ENCODE results near the gene BDH1.

The BDH1 gene

DNA sequence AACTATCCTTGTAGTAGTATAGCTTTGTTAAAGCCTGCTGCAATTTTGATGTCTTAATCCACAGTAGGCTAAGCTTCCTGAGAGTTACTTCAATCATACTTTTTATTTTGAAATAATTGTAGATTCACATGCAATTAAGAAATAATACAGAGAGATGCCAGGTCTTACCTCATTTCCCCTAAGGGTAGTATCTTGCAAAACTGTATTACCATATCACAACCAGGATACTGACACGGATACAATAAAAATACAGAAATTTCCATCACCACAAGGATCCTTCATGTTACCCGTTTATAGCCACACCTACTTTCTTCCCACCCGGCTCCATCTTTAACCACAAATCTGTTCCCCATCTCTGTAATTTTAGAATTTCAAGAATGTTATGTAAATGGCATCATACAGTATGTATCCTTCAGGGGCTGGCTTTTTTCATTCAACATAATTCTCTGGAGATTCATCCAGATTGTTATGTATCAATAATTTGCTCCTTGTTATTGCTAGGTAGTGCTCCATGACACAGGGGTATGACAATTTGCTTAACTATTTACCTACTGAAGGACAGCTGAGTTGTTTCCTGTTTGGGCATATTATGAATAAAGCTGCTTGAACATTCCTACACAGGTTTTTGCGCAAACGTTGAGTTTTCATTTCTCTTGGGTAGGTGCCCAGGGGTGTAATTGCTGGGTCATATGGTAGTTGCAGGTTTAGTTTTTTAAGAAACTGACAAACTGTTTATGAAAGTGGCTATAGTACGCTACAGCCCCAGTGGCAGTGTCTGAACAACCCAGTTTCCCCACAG lies 21.6 kb downstream of the BDH1 start:
- no peaks in the 10 kb centered on the region for H3K9me3 ChIP-seq (ENCODE audit: low read depth, low read length)
- TF ChIP-seq EZH2 (IDR thresholded peaks at IDR 0.05): no peak
- TF ChIP-seq FOXP2 (optimal IDR thresholded peaks at IDR 0.05; ENCODE audit: control extremely low read depth, extremely low read length, insufficient read depth): no peak
- no peak for TF ChIP-seq POLR2AphosphoS5 (IDR thresholded peaks at IDR 0.05; ENCODE audit: borderline replicate concordance, low read depth, low read length)
- DNase-seq (ENCODE audit: low read depth, low spot score): peak; percentile 67
- H3K36me3 ChIP-seq (ENCODE audit: insufficient read depth, low read length): peaks cover 4% of the 10 kb centered on the region; the same call in 1 of the 2 replicates
- no peak overlapping the region for H3K9ac ChIP-seq (ENCODE audit: insufficient read length)
- peak overlapping the region; percentile 9; the same call in 1 of the 2 replicates for H3K4me3 ChIP-seq
- peak overlapping the region; percentile 16 for H3K27ac ChIP-seq

GRCh38 chr3:197533396-197533795 lies 22.4 kb downstream of the BDH1 start:
- no peaks in the 10 kb centered on the region for H3K9me3 ChIP-seq (ENCODE audit: low read depth, low read length)
- no peak overlapping the region for H3K9ac ChIP-seq (ENCODE audit: insufficient read length)
- H3K36me3 ChIP-seq (ENCODE audit: insufficient read depth, low read length): peaks cover 4% of the 10 kb centered on the region; the same call in 1 of the 2 replicates
- H3K4me3 ChIP-seq: no peak overlapping the region
- H3K27ac ChIP-seq: peak overlapping the region; percentile 16
- DNase-seq (ENCODE audit: low read depth, low spot score): no peak
- TF ChIP-seq EZH2 (IDR thresholded peaks at IDR 0.05): no peak
- no peak for TF ChIP-seq POLR2AphosphoS5 (IDR thresholded peaks at IDR 0.05; ENCODE audit: borderline replicate concordance, low read depth, low read length)
- TF ChIP-seq FOXP2 (optimal IDR thresholded peaks at IDR 0.05; ENCODE audit: control extremely low read depth, extremely low read length, insufficient read depth): no peak

GRCh38 chr3:197532388-197532787 lies 23.4 kb downstream of the BDH1 start:
- no peaks in the 10 kb centered on the region for H3K9me3 ChIP-seq (ENCODE audit: low read depth, low read length)
- TF ChIP-seq EZH2 (IDR thresholded peaks at IDR 0.05) (no peak), POLR2AphosphoS5 (IDR thresholded peaks at IDR 0.05; ENCODE audit: borderline replicate concordance, low read depth, low read length) (no peak), FOXP2 (optimal IDR thresholded peaks at IDR 0.05; ENCODE audit: control extremely low read depth, extremely low read length, insufficient read depth) (no peak)
- peaks cover 4% of the 10 kb centered on the region; the same call in 1 of the 2 replicates for H3K36me3 ChIP-seq (ENCODE audit: insufficient read depth, low read length)
- H3K27ac ChIP-seq: no peak overlapping the region
- no peak overlapping the region for H3K9ac ChIP-seq (ENCODE audit: insufficient read length)
- no peak overlapping the region for H3K4me3 ChIP-seq
- no peak for DNase-seq (ENCODE audit: low read depth, low spot score)

DNA sequence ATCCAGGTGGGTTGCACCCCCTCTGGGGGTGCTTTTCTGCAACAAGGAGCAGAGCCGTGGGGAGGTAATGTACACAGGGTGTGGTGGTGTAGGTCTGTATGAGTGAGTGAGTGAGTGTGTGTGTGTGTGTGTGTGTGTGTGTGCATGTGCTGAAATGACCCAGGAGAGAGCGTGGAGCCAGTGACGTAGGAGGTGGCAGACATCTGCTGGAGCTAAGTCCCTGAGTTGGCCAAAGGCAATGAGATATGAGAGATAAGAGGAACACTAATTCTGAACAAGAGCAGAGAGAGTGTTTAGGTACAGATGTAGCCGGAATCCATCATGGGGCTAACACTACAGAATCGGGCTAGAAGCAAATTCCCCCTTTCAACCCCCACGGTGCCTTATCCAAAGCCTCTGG lies 27.6 kb downstream of the BDH1 start:
- TF ChIP-seq FOXP2 (optimal IDR thresholded peaks at IDR 0.05; ENCODE audit: control extremely low read depth, extremely low read length, insufficient read depth) (no peak), POLR2AphosphoS5 (IDR thresholded peaks at IDR 0.05; ENCODE audit: borderline replicate concordance, low read depth, low read length) (no peak)
- H3K36me3 ChIP-seq (ENCODE audit: insufficient read depth, low read length): peaks cover 4% of the 10 kb centered on the region; the same call in 1 of the 2 replicates
- no peak overlapping the region for H3K4me3 ChIP-seq
- no peak for DNase-seq (ENCODE audit: low read depth, low spot score)
- no peak overlapping the region for H3K9ac ChIP-seq (ENCODE audit: insufficient read length)
- no peaks in the 10 kb centered on the region for H3K9me3 ChIP-seq (ENCODE audit: low read depth, low read length)
- H3K27ac ChIP-seq: no peak overlapping the region

GRCh38 chr3:197527569-197527968 lies 28.2 kb downstream of the BDH1 start:
- Histone ChIP-seq H3K9ac (ENCODE audit: insufficient read length) (no peak overlapping the region), H3K36me3 (ENCODE audit: insufficient read depth, low read length) (peaks cover 4% of the 10 kb centered on the region; the same call in 1 of the 2 replicates), H3K4me3 (no peak overlapping the region), H3K9me3 (ENCODE audit: low read depth, low read length) (no peaks in the 10 kb centered on the region), H3K27ac (no peak overlapping the region)
- no peak for DNase-seq (ENCODE audit: low read depth, low spot score)
- TF ChIP-seq POLR2AphosphoS5 (IDR thresholded peaks at IDR 0.05; ENCODE audit: borderline replicate concordance, low read depth, low read length) (no peak), EZH2 (IDR thresholded peaks at IDR 0.05) (no peak), FOXP2 (optimal IDR thresholded peaks at IDR 0.05; ENCODE audit: control extremely low read depth, extremely low read length, insufficient read depth) (no peak)

- TF ChIP-seq FOXP2 (optimal IDR thresholded peaks at IDR 0.05; ENCODE audit: control extremely low read depth, extremely low read length, insufficient read depth) (no peak), EZH2 (IDR thresholded peaks at IDR 0.05) (no peak), POLR2AphosphoS5 (IDR thresholded peaks at IDR 0.05; ENCODE audit: borderline replicate concordance, low read depth, low read length) (no peak)
- DNase-seq (ENCODE audit: low read depth, low spot score): no peak
- no peak overlapping the region for H3K9ac ChIP-seq (ENCODE audit: insufficient read length)
- H3K36me3 ChIP-seq (ENCODE audit: insufficient read depth, low read length): no peaks in the 10 kb centered on the region
- no peak overlapping the region for H3K4me3 ChIP-seq
- no peak overlapping the region for H3K27ac ChIP-seq
- no peaks in the 10 kb centered on the region for H3K9me3 ChIP-seq (ENCODE audit: low read depth, low read length)
These were observed 30.1 kb downstream of the BDH1 start for GRCh38 chr3:197525706-197526105.

- H3K36me3 ChIP-seq (ENCODE audit: insufficient read depth, low read length): no peaks in the 10 kb centered on the region
- no peak for TF ChIP-seq EZH2 (IDR thresholded peaks at IDR 0.05)
- TF ChIP-seq FOXP2 (optimal IDR thresholded peaks at IDR 0.05; ENCODE audit: control extremely low read depth, extremely low read length, insufficient read depth): no peak
- TF ChIP-seq POLR2AphosphoS5 (IDR thresholded peaks at IDR 0.05; ENCODE audit: borderline replicate concordance, low read depth, low read length): no peak
- no peak overlapping the region for H3K9ac ChIP-seq (ENCODE audit: insufficient read length)
- H3K27ac ChIP-seq: no peak overlapping the region
- H3K4me3 ChIP-seq: no peak overlapping the region
- H3K9me3 ChIP-seq (ENCODE audit: low read depth, low read length): no peaks in the 10 kb centered on the region
- DNase-seq (ENCODE audit: low read depth, low spot score): no peak
These were observed 31.6 kb downstream of the BDH1 start for GRCh38 chr3:197524128-197524527.

DNA sequence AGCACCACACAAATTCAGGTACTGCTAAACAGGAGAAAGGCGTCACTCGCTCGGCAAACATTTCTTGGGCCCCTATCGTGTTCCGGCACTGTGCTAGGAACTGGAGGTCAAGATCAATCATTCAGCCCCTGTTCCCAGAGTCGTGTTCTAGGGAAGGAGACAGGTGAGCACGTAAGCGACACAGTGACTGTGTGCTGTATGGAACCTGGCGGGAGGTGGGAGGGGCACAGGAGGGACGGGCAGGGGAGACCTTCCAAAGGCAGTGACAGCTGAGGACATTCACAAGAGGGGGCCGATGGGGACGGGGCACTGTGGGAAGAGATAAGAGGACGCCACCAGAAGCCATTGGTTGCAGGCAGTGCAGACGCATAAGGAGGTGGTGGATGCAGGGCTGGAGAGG lies 32.2 kb downstream of the BDH1 start:
- H3K4me3 ChIP-seq: no peak overlapping the region
- H3K9me3 ChIP-seq (ENCODE audit: low read depth, low read length): no peaks in the 10 kb centered on the region
- TF ChIP-seq FOXP2 (optimal IDR thresholded peaks at IDR 0.05; ENCODE audit: control extremely low read depth, extremely low read length, insufficient read depth) (no peak), POLR2AphosphoS5 (IDR thresholded peaks at IDR 0.05; ENCODE audit: borderline replicate concordance, low read depth, low read length) (no peak), EZH2 (IDR thresholded peaks at IDR 0.05) (no peak)
- no peaks in the 10 kb centered on the region for H3K36me3 ChIP-seq (ENCODE audit: insufficient read depth, low read length)
- DNase-seq (ENCODE audit: low read depth, low spot score): no peak
- H3K27ac ChIP-seq: no peak overlapping the region
- H3K9ac ChIP-seq (ENCODE audit: insufficient read length): no peak overlapping the region
